ENCODE results near the gene THBS3.
"Not testable (repeated sequence)": the region's sequence is repeated elsewhere in the genome, so short reads cannot be mapped to it uniquely, and the experiment has no call there.

The THBS3 gene

DNA sequence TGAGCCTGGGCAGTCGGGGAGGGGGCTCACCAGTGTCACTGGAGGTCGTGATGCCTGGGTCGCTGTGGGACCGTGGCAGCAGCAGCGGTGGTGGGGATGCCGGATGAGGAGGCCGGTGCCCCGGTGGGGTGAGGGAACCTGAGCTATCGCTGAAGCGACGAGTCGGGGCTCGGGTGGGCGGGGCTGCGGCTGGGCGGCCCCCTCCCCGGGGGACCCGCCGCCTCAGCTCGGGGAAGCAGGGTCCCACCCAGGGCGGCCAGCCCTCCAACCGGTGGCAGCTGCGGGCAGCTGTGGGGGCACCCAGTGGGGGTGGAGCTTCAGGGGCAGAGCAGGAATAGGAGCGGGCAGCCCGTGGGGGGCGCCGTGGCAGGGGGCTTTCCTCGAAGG, 42.5 kb upstream of the THBS3 start:
- Histone ChIP-seq H3K27ac (ENCODE audit: low read depth, low read length) (no peak overlapping the region), H3K9ac (ENCODE audit: low read depth, low read length) (no peak overlapping the region), H3K36me3 (ENCODE audit: control insufficient read depth, insufficient read depth, low read length) (peaks cover 15% of the 10 kb centered on the region; the same call in 1 of the 2 replicates), H3K9me3 (ENCODE audit: control insufficient read depth, insufficient read depth, low read length) (no peaks in the 10 kb centered on the region), H3K4me3 (ENCODE audit: low read depth, low read length) (peak overlapping the region; percentile 63), H3K4me1 (ENCODE audit: control insufficient read depth, insufficient read depth, low read length) (peaks cover 13% of the 10 kb centered on the region; the same call in 1 of the 2 replicates), H3K27me3 (ENCODE audit: control insufficient read depth, insufficient read depth, low read length) (peaks cover 13% of the 10 kb centered on the region)

- no peaks in the 10 kb centered on the region for H3K9me3 ChIP-seq (ENCODE audit: control insufficient read depth, insufficient read depth, low read length)
- peaks cover 16% of the 10 kb centered on the region for H3K27me3 ChIP-seq (ENCODE audit: control insufficient read depth, insufficient read depth, low read length)
These were observed 40.2 kb upstream of the THBS3 start for GRCh38 chr1:155247667-155248553.

DNA sequence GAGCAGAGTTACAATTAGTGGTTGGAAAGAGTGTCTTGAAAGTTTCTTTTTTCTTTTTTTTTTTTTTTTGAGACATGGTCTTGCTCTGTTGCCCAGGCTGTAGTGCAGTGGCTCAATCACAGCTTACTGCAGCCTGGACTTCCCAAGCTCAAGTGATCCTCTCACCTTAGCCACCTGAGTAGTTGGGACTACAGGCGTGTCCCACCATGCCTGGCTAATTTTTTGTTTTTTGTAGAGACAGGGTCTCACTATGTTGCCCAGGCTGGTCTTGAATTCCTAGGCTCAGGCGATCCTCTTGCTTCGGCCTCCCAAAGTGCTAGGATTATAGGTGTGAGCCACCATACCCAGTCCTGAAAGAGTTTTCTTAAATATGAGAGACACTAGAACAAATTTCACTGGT, 39.1 kb upstream of the THBS3 start:
- not testable (repeated sequence) for H3K9ac ChIP-seq (ENCODE audit: low read depth, low read length); H3K27ac ChIP-seq (ENCODE audit: low read depth, low read length); H3K9me3 ChIP-seq (ENCODE audit: control insufficient read depth, insufficient read depth, low read length); H3K4me3 ChIP-seq (ENCODE audit: low read depth, low read length); H3K4me1 ChIP-seq (ENCODE audit: control insufficient read depth, insufficient read depth, low read length)
- Histone ChIP-seq H3K27me3 (ENCODE audit: control insufficient read depth, insufficient read depth, low read length) (peaks cover 16% of the 10 kb centered on the region), H3K36me3 (ENCODE audit: control insufficient read depth, insufficient read depth, low read length) (peaks cover 15% of the 10 kb centered on the region; the same call in 1 of the 2 replicates)

More at GRCh38 chr1:155247667-155248553, 40.2 kb upstream of the THBS3 start:
- peaks cover 3% of the 10 kb centered on the region; the same call in 1 of the 2 replicates for H3K4me1 ChIP-seq (ENCODE audit: control insufficient read depth, insufficient read depth, low read length)
- H3K4me3 ChIP-seq (ENCODE audit: low read depth, low read length), result no peak overlapping the region
- H3K9ac ChIP-seq (ENCODE audit: low read depth, low read length), result no peak overlapping the region
- no peak overlapping the region for H3K27ac ChIP-seq (ENCODE audit: low read depth, low read length)
- peaks cover 15% of the 10 kb centered on the region; the same call in 1 of the 2 replicates for H3K36me3 ChIP-seq (ENCODE audit: control insufficient read depth, insufficient read depth, low read length)

DNA sequence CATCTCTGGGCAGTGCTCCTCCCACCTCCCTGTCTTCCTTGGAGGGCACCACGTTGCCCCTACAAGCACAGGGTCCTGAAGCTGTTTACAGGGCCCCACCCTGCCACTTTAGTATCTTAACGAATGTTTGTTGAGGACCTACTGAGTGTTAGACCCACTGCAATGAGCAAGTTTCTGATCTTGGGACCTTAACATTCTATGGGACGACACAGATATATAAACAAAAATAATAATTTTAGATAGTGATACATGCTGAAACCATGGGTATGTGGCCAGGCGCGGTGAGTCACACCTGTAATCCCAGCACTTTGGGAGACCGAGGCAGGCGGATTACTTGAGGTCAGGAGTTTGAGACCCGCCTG, 37.4 kb upstream of the THBS3 start:
- peaks cover 15% of the 10 kb centered on the region; the same call in 1 of the 2 replicates for H3K36me3 ChIP-seq (ENCODE audit: control insufficient read depth, insufficient read depth, low read length)
- H3K9me3 ChIP-seq (ENCODE audit: control insufficient read depth, insufficient read depth, low read length), result no peaks in the 10 kb centered on the region
- peaks cover 16% of the 10 kb centered on the region for H3K27me3 ChIP-seq (ENCODE audit: control insufficient read depth, insufficient read depth, low read length)
- H3K4me3 ChIP-seq (ENCODE audit: low read depth, low read length), result peak overlapping the region; percentile 72
- peak overlapping the region; percentile 98 for H3K27ac ChIP-seq (ENCODE audit: low read depth, low read length)
- peak overlapping the region; percentile 76 for H3K9ac ChIP-seq (ENCODE audit: low read depth, low read length)
- peaks cover 3% of the 10 kb centered on the region; the same call in 1 of the 2 replicates for H3K4me1 ChIP-seq (ENCODE audit: control insufficient read depth, insufficient read depth, low read length)

DNA sequence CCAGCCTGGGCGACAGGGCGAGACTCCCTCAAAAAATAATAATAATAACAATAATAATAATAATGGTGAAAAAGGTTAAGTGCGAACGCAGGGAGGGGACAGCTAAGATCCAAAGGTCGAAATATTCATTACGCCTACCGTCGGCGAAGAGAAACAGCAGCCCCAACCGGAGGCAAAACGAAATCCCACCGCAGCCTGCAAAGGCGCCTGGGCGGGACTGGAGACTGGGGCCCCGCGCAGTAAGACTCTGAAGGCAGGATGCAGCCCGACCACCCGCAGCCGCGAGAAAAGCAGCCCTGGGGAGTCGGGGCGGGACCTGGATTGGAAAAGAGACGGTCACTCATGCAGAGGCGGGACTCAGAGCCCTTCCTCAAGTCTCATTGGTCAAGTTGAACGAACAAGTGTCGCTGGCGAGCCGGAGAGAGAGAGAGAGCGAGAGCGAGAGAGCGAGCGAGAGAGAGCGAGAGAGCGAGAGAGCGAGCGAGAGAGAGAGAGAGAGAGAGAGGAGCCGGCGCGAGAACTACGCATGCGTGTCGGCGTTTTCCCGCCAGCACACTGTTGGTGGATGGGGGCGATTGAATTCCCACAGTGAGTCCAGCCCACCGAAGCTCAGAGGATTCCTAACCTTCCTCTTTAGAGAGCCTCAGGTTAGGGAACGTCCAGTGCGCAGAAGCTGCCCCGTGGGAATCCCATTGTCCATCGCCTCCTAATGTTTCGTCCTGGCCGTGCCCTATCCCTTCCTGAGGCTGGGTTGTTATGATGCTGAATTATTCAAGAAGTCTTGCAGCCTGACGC, 36.9 kb upstream of the THBS3 start:
- Histone ChIP-seq H3K9me3 (ENCODE audit: control insufficient read depth, insufficient read depth, low read length) (no peaks in the 10 kb centered on the region), H3K4me1 (ENCODE audit: control insufficient read depth, insufficient read depth, low read length) (peaks cover 3% of the 10 kb centered on the region; the same call in 1 of the 2 replicates), H3K9ac (ENCODE audit: low read depth, low read length) (peak overlapping the region; percentile 76), H3K36me3 (ENCODE audit: control insufficient read depth, insufficient read depth, low read length) (peaks cover 15% of the 10 kb centered on the region; the same call in 1 of the 2 replicates), H3K27ac (ENCODE audit: low read depth, low read length) (peak overlapping the region; percentile 98), H3K4me3 (ENCODE audit: low read depth, low read length) (peak overlapping the region; percentile 72), H3K27me3 (ENCODE audit: control insufficient read depth, insufficient read depth, low read length) (peaks cover 16% of the 10 kb centered on the region)

DNA sequence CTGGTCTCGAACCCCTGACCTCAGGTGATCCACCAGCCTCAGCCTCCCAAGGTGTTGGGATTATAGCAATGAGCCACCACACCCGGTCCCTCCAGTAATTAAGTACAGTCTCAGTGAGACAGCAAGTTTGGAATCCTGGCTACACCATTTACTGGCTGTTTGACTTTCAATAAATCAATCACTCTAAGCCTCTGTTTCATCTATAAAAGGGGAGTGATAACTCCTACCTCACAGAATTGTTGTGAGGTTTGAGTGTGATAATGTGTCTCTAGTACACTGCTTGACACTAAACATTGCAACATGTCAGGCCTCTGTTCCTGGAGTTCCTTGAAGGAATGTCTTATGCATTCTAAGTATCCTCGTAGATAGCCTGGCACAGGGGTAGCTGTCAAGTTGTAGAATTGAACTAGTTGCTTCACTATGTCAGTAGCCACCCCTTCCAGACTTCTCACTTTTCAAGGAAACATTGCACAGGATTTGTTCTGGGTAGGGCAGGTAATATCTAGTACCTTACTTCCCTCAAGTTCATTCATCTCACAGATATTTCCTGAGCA, 35.2 kb upstream of the THBS3 start:
- peaks cover 9% of the 10 kb centered on the region; the same call in 1 of the 2 replicates for H3K36me3 ChIP-seq (ENCODE audit: control insufficient read depth, insufficient read depth, low read length)
- no peak overlapping the region for H3K9ac ChIP-seq (ENCODE audit: low read depth, low read length)
- no peak overlapping the region; the same call in 1 of the 2 replicates for H3K4me3 ChIP-seq (ENCODE audit: low read depth, low read length)
- H3K27me3 ChIP-seq (ENCODE audit: control insufficient read depth, insufficient read depth, low read length), result peaks cover 16% of the 10 kb centered on the region
- H3K27ac ChIP-seq (ENCODE audit: low read depth, low read length), result no peak overlapping the region
- no peaks in the 10 kb centered on the region for H3K9me3 ChIP-seq (ENCODE audit: control insufficient read depth, insufficient read depth, low read length)
- H3K4me1 ChIP-seq (ENCODE audit: control insufficient read depth, insufficient read depth, low read length), result peaks cover 3% of the 10 kb centered on the region; the same call in 1 of the 2 replicates

- Histone ChIP-seq H3K9ac (ENCODE audit: low read depth, low read length) (no peak overlapping the region), H3K9me3 (ENCODE audit: control insufficient read depth, insufficient read depth, low read length) (no peaks in the 10 kb centered on the region), H3K36me3 (ENCODE audit: control insufficient read depth, insufficient read depth, low read length) (no peaks in the 10 kb centered on the region), H3K27ac (ENCODE audit: low read depth, low read length) (no peak overlapping the region), H3K27me3 (ENCODE audit: control insufficient read depth, insufficient read depth, low read length) (peaks cover 16% of the 10 kb centered on the region), H3K4me1 (ENCODE audit: control insufficient read depth, insufficient read depth, low read length) (peaks cover 3% of the 10 kb centered on the region; the same call in 1 of the 2 replicates), H3K4me3 (ENCODE audit: low read depth, low read length) (no peak overlapping the region)
These were observed 34.2 kb upstream of the THBS3 start for GRCh38 chr1:155241841-155242264.

- Histone ChIP-seq H3K36me3 (ENCODE audit: control insufficient read depth, insufficient read depth, low read length) (no peaks in the 10 kb centered on the region), H3K4me3 (ENCODE audit: low read depth, low read length) (peak overlapping the region; percentile 58), H3K27me3 (ENCODE audit: control insufficient read depth, insufficient read depth, low read length) (peaks cover 10% of the 10 kb centered on the region), H3K9me3 (ENCODE audit: control insufficient read depth, insufficient read depth, low read length) (no peaks in the 10 kb centered on the region), H3K27ac (ENCODE audit: low read depth, low read length) (peak overlapping the region; percentile 4), H3K4me1 (ENCODE audit: control insufficient read depth, insufficient read depth, low read length) (peaks cover 3% of the 10 kb centered on the region; the same call in 1 of the 2 replicates), H3K9ac (ENCODE audit: low read depth, low read length) (no peak overlapping the region)
These were observed 33.5 kb upstream of the THBS3 start for GRCh38 chr1:155241069-155241679.

- H3K4me3 ChIP-seq (ENCODE audit: low read depth, low read length), result no peak overlapping the region
- H3K9ac ChIP-seq (ENCODE audit: low read depth, low read length), result no peak overlapping the region
- no peaks in the 10 kb centered on the region for H3K4me1 ChIP-seq (ENCODE audit: control insufficient read depth, insufficient read depth, low read length)
- H3K27ac ChIP-seq (ENCODE audit: low read depth, low read length), result no peak overlapping the region
- H3K9me3 ChIP-seq (ENCODE audit: control insufficient read depth, insufficient read depth, low read length), result no peaks in the 10 kb centered on the region
- no peaks in the 10 kb centered on the region for H3K27me3 ChIP-seq (ENCODE audit: control insufficient read depth, insufficient read depth, low read length)
- no peaks in the 10 kb centered on the region; the same call in 1 of the 2 replicates for H3K36me3 ChIP-seq (ENCODE audit: control insufficient read depth, insufficient read depth, low read length)
These were observed 28.8 kb upstream of the THBS3 start for GRCh38 chr1:155236451-155236850.

- H3K4me1 ChIP-seq (ENCODE audit: control insufficient read depth, insufficient read depth, low read length); H3K9me3 ChIP-seq (ENCODE audit: control insufficient read depth, insufficient read depth, low read length); H3K36me3 ChIP-seq (ENCODE audit: control insufficient read depth, insufficient read depth, low read length): not testable (repeated sequence)
These were observed 27.7 kb upstream of the THBS3 start for GRCh38 chr1:155235375-155235774.

More at GRCh38 chr1:155235375-155235774, 27.7 kb upstream of the THBS3 start:
- not testable (repeated sequence) for H3K27me3 ChIP-seq (ENCODE audit: control insufficient read depth, insufficient read depth, low read length); H3K9ac ChIP-seq (ENCODE audit: low read depth, low read length); H3K27ac ChIP-seq (ENCODE audit: low read depth, low read length); H3K4me3 ChIP-seq (ENCODE audit: low read depth, low read length)

Measured in HUES48 (cell line).